HG02852 (cell line): ENCODE results near the gene KIF3C.
A peak's percentile ranks its signal among the peaks of the same experiment; 100 is the strongest.
"Not testable (repeated sequence)": the region's sequence is repeated elsewhere in the genome, so short reads cannot be mapped to it uniquely, and the experiment has no call there.

Experiments used
- ATAC-seq: cut with Tn5 transposase; IDR thresholded peaks from one replicate; pipeline ENCODE4 v1.9.1; 2021; ENCODE audit warnings: mild to moderate bottlenecking, moderate library complexity; ENCODE audit not compliant: unreplicated experiment

The KIF3C gene

DNA sequence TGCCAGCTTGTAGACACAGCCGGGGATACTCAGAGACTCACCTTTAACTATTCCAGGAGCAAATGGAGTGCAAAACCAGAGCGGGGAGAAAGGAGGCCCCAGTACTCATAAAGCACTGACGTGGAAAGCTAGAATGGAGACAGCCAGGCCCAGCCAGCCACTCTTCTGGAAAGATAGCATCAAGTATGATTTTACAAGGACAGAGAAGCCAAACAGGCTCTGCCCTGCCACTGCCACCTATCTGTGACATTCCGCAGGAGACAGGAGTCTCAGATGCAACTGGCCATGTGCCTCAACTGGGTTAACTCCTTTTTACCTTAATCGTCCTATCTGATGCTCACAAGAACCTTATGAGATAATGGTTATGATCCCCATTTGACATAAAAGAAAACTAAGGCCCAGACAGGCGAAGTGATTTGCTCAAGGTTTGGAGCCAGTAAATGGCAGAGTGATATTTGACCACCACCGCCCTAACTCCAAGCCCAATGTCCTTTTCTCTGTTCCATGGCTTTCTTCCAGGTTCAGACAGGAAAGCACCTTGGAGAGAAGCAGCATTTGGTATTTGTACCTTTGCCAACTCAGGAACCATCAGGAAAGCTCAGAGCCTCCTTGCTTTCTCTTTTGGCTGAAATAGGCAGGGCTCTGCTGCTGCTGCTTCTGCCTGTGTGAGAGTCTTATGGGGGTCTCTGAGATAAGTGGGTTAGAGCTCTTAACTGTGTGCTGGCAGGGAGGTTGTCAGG lies 15.6 kb downstream of the KIF3C start:
- no peak for ATAC-seq

DNA sequence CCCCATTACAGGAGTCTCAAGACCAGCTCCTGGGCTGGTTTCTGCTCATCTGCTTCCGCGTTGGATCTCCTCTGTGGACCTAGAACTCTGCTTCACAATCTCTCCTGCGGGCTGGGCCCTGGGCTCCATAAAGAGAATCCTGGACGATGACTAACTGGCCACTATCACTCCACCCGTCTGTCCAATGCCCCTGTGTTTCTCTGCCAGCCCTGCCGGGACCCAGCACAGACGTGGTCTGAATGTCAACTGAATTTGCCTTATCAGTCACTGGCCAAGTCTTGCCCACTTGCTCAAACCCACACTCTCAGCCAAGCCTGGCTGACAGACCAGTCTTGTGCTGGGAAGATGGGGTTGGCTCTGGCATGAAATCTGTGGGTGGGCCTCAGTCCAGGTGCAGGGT lies 17.4 kb downstream of the KIF3C start:
- no peak for ATAC-seq

DNA sequence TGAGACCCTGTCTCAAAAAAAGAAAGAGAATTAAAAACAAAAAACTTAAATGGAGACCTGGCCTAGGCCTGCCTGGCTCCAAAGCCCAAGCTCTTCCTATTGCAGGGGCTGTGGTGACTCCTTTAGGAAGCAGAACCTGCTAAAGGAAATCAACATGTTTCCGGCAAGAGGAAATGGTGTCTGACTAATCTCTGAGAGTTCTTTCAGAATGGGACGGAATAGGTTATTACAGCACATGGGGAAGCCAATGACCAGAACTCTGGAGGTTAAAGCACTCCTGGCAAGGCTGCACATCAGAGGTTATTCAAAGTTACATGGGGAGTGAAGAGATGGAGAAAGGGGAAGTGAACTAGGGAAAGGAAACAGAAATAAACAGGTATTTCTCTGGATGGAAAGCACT lies 21.4 kb downstream of the KIF3C start:
- ATAC-seq = no peak

DNA sequence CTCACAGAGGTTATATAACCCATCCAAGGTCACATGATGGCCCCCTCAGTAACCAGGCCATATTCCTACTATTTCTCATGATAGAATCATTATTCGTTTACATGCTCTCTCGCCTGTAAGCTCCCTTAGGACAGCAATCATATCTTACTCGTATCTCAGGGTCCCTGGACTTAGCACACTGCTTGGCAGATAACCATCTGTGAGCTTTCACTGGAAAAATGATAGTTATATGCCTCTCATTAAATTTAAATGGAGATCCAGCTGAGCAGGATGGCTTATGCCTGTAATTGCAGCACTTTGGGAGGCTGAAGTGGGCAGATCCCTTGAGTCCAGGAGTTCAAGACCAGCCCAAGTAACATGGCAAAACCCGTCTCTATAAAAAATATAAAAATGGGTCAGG lies 21.9 kb downstream of the KIF3C start:
- ATAC-seq = no peak

DNA sequence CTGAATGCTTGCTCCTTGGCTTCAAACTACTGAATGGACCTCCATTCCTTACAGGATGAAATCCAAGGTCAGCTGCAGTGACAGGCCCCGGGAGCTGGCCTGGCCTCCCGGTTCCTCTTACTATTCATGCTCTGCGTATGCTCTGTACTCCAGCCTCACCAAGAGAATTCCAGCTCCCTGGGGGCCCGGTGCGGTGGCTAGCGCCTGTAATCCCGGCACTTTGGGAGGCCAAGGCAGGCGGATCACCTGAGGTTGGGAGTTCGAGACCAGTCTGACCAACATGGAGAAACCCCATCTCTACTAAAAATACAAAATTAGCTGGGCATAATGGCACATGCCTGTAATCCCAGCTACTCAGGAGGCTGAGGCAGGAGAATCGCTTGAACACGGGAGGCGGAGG lies 23.7 kb downstream of the KIF3C start:
- not testable (repeated sequence) for ATAC-seq

DNA sequence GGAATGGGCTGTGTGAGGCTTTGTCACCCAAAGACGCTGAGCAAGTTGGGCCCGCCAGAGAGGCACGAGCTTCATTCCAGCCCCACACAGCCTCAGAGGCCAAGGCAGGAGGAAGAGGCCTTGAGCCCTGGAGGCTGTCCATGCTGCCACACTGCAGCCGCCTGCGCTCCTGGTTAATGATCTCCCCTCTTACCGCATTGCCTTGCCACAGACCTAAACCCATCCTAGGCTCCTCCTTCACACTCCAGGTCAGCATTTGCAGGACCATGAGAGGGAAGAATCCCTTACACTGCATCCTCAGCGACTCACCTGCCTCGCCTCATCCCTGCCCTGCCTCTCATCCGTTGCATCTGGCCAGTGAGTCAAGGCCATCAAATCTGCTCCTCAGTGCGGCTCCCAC lies 24.6 kb downstream of the KIF3C start:
- ATAC-seq = no peak

DNA sequence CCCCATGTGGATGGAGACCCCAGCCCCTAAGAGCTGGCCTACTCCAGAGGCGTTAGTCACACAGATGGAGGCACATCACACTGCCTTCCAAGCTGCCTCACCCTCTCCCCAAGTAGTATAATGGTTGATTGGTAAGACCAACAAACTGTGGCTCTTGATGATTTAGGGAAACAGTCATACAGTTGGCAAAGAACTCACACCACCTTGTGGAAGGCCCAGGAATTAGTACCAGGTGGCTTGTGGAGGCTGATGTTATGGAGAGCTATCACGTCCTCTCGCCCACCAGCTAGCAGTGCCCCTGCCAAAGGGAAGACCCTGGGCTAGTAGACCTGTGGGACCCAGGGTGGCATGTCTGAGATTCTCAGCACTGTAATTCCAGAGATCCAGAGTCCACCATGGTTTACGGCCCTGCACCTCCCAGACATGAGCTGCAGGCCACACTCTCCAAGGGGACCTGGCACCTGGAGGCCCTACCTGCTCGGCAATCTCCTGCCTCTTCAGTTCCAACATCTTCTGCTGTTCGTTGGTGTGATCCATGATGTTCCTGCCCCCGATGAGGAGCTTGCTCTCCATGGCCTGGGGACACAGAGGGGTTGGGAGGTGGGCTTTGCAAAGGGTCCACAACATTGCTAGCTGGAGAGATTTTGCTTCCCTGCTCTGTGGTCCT lies 26.3 kb downstream of the KIF3C start:
- ATAC-seq = no peak

DNA sequence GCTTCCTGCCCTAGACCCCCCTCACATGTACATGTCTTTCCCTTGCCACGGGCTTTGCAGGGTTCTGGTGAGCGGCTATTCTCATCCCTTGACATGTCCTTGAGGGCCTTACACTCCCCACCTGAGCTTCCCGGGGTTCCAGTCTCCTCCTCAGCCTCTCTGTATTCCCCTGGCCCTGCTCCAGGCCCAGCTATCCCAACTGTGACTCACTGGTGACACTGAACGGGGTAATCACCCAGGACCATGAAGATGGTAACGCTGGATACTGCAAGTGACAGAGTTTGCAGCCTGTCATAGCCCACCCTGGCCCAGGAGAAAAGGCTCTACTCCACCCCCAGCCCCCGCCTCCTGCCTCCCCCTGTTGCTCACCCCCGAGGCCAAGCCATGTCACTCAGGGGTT lies 27.3 kb downstream of the KIF3C start:
- no peak for ATAC-seq

DNA sequence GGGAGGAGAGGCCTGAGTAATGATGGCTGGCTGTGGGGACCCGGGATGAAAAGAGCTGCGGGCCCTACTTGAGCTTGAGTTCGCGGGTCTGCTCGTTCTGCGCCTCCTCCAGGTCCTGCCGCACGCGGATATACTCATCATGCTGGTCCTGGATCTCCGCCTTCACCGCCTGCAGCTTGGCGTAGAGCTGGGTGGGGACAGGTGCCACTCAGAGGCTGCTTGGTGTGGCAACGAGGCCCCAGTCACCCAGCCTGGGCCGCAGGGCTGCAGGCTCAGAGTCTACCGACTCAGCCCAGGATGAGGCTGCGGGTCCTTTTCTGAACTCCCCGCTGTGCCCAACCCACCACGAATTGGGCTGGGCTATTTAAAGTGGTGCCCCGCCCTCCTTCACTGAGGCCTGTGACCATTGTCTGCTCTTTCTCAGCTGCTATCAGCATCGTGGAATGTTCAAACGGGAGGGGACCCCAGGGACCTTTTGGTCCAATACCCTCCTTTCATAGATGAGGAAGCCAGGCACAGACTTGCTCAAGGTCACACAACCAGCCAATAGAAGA lies 28.0 kb downstream of the KIF3C start:
- ATAC-seq = no peak

DNA sequence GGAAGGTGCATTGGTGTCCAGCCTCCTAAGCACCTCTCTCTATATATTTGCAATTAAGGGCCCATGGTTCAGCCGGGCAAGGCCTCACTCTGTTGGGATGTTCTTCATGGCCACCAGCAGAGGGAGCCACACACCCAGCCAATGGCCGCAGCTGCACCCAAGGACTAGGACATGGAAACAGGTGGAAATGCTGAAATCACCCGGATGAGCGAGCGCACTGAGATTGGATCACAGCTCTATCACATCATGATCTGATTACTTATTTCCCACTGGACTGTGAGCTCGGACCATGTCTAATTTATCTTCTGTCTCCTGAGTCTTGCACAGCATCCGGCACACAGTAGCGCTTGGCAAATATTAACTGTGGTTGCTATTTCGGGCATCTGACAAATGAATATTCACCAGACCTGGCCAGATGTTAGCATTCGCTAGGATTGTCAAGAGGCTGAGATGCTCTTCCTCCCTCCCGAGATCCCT lies 31.2 kb downstream of the KIF3C start:
- ATAC-seq = peak; percentile 60

DNA sequence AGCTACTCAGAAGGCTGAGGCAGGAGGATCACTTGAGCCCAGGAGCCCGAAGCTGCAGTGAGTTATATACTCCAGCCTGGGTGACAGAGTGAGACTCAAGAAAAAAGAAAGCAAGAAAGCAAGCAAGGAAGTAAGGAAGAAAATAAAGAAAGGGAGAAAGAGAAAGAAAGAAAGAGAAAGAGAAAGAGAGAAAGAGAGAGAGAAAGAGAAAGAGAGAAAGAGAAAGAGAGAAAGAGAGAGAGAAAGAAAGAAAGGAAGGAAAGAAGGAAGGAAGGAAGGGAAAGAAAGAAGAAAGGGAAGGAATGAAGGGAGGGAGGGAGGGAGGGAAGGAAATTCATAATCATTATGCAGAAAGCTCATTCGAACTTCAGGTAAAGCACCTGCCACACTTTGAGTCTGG lies 33.9 kb downstream of the KIF3C start:
- no peak for ATAC-seq

DNA sequence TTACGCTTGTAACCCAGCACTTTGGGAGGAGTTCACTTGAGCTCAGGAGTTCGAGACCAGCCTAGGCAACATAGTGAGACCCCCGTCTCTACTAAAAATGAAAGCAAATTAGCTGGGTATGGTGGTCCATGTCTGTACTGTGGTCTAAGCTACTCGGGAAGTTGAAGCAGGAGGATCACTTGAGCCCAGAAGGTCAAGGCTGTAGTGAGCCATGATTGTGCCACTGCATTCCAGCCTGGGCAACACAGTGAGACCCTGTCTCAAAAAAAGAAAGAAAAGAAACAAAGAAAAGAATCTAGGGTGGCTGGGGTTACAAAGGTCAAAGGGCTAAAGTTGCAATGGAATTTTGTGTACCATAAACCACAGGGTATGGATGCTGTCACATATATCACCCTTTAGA lies 41.3 kb downstream of the KIF3C start:
- no peak for ATAC-seq

DNA sequence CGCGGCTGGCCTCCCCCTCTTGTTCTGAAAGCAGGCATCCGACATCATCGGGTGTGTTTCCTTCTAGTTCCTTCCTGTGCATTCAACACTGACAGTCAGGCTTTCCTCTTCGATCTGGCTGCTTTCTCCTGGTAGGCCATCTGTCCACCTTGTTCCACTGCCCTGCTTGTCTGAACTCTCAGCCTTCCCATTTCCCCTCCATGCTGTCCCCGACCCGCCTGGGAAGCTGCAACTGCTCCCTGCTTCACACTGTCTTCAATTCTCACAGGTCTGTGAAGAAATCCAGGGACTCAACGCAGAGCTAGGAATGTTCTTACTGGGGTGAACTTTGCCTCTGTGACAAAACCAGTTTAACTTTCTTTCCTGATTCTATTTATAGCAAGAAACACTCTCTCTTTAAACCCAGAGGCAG lies 43.0 kb downstream of the KIF3C start:
- ATAC-seq = no peak

DNA sequence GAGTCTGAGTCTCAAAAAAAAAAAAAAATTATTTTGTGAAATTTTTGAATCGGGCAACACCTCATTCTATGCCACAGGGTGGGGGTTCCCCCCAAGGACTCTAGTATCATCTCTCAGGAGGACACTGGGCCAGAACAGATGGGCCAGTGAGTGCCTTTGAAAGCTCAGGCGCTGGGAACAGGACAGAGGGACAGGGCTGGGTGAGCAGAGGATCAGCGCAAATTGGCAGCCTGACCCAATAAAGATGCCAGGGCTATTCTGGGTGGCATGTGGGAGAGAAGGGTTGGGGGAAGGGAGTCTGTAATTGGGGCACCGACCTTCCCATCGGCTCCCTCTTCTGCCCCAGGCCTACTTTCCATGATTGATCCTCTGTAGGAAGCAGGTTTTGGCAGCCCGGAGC lies 44.0 kb downstream of the KIF3C start:
- ATAC-seq = no peak

DNA sequence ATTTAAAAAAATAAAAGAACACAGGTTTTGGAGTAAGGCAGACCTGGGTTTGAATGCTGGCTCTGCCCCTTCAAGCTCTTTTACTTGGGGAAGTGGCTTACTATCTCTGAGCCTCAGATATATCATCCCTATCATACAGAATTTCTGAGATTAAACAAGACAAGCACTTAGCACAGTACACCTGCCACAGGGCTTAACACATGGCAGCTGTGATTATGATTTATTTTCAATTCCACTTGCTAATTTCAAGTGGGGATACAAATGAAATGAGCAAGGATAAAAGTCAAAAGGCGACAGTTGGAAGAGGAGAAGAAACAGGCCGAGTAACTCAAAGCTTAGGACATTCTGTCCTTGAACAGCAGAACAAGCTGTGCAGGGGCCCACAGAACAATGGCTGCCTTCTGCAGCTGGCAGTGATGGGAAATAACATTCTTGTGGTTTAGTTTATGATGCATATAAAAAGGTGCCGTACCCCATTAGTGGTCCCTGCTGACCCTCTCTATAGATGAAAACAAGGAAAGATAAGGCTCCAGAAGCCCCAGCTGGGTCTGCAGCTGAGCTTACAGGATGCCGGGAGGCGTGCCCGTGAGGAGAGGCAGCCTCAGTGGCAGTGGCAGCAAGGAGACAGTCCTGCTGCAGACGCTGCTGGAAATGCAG lies 45.3 kb downstream of the KIF3C start:
- no peak for ATAC-seq

DNA sequence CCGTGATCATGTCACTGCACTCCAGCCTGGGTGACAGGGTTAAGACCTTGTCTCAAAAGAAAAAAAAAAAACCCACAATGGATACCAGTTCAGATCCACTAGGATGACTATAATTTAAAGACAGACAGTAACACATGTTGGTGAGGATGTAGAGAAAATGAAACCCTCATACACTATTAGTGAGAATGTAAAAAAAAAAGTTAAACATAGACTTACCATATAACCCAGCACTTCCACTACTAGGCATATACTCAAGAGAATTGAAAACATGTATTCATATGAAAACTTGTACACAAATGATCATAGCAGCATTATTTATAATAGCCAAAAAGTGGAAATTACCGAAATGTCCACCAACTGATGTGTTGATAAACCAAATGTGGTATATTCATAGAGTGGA lies 48.7 kb downstream of the KIF3C start:
- ATAC-seq = no peak

DNA sequence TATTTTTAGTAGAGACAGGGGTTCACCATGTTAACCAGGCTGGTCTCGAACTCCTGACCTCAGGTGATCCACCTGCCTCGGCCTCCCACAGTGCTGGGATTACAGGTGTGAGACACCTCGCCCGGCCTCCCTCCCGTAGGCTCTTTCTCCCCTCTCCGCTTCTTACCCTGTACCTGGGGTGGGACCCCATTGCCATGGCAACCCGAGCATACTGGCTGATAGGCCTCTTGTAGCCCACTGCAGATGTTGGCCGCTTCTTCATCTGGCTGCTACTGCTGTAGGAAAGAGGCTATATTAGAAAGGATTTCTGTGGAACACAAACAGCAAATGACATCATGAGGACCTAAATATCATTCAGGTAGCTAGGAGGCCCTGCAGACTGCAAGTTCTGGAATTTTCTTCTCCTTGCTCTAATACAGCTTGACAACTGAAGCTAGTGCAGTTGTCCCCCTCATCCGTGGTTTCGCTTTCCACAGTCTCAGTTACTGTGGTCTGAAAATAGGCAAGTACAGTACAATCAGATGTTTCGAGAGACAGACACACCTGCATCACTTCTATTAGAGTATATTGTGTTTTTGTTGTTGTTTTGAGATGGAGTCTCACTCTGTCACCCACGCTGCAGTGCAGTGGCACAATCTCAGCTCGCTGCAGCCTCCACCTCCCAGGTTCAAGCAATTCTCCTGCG lies 52.4 kb downstream of the KIF3C start:
- ATAC-seq = no peak

DNA sequence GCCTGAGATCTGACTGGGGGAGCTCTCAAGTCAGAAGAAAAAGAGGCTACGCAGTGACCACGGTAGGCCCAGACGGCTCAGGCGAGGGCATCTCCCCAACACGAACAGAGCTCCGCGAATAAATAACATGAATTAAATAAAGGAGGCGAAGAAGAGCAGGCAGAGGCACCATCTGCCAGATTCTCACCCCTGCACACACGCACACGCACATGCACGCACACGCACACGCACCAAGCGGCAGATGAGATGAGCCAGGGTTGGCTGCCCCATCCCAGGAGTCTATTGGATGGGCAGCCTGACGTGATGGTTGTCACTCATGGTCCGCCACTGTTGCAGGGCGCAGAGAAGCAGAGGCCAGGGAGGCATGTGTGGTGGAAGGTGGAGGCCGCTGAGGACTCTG lies 53.6 kb downstream of the KIF3C start:
- no peak for ATAC-seq

DNA sequence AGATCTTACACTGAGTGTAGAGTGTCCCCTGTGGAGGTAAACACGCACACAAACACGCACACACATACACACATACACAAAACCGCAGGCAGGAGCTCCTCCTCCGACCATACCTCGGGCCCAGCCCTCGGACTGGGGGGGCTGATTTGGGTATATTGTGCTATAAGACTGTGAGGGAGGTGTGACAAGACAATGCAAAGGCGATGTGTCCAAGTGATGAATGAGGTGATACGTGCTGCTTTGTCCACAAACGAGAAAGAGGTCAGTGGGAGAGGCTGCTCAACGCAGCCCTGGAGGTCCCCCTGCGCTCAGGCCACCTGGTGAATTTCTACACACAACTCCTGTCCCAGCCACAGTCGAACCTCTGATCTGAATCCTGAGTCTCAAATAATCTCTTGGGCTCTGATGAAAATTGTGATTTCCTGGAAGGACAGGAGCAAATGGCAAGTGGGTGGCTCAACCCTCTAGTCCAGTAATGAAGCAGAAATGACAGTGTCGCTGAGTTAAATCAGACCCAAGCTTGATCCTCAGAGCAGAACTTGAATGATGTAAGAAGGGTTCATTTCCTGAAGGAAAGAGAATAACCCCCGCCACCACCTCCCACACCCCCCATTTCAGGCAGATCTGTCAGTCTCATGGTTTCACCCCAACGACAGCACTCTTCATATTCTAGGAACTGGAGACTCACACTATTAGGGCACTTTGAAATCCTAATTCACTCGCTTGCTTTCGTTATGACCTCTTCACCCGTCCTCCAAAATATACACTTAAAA lies 55.1 kb downstream of the KIF3C start:
- ATAC-seq = no peak

DNA sequence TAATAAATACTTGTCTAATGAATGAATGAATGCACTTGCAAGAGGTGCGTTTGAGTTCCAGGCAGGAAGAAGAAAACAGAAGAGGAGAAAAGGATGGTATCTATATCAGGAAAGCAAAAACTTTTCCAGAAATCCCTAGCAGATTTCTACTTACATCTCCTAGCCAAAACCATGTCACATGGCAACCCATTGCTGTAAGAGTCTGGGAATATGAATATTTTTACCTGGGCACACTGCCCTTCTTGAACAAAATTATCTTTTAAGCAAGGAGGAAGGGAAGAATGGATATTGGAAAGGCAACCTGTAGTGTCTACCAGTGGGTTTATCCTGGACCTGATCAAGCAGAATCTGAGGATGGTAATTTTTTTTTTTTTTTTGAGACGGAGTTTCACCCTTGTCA lies 59.8 kb downstream of the KIF3C start:
- no peak for ATAC-seq
